ENCODE results near the gene CYB561D1.

The CYB561D1 gene

DNA sequence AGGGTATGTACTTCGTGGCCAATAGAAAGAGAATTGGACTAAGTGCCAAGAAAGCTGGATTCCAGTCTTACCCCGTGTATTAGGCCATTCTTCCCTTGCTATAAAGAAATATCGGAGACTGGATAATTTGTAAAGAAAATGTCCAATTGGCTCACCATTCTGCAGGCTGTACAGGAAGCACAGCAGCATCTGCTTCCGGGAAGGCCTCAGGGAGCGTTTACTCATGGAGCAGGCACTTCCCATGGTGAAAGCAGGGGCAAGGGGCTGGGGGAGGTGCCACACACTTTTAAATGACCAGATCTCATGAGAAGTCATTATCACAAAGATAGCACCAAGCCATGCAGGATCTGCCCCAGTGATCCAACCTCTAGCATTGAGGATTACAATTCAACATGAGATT, 23.4 kb downstream of the CYB561D1 start:
- Histone ChIP-seq H3K36me3 (ENCODE audit: control insufficient read depth, insufficient read depth, low read length) (no peaks in the 10 kb centered on the region), H3K4me1 (ENCODE audit: control insufficient read depth, insufficient read depth, low read length) (no peaks in the 10 kb centered on the region; the same call in 1 of the 2 replicates), H3K9ac (ENCODE audit: low read length) (no peak overlapping the region), H3K27ac (ENCODE audit: low read depth, low read length) (no peak overlapping the region), H3K9me3 (ENCODE audit: control insufficient read depth, insufficient read depth, low read depth, low read length) (no peaks in the 10 kb centered on the region), H3K4me3 (ENCODE audit: low read depth, low read length) (no peak overlapping the region), H3K27me3 (ENCODE audit: control insufficient read depth, insufficient read depth, low read length) (peaks cover 20% of the 10 kb centered on the region)

DNA sequence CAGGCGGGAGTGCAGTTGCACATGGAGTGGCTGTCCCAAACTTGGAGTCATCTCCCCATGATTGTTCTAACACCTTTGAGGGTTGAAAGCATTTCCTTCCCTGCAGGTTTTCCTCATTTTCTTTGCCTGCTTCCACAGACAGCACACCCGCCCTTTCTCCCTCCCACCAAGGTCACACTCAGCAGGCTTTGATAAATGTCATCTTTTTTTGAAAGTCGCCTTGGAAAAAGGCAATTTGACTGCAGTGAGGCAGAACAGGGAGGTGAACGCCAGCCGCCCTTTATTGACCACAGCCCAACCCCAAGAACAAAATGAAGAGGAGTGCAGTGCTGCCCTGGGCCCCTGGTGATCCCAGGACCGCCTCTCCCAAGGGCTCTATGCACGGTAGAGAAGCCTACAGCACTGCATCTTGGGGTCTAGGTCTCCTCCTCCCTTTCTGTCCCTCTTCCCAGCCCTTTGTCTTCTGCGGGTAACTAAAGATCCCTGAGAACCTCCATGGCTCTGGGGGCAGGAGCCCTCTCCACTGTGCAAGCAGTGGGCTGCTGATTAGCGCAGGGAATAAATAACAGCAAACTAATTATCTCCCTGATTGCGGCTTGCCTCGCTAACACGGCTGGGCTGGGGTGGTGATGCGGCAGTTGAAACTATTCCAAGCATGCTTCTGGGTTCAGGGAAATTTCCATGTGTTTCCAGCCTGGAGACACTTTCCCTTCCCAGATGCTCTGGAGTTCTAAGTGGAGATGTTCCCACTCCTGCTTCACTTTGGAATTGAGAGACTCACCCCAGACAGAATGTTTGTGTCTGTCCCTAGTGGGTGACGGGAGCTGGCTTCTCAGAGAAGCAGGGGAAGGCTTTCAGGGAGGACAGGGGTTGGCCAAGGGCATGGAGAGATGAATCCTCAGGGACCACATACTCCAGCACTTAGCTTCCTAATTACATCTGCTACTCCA, 27.4 kb downstream of the CYB561D1 start:
- H3K36me3 ChIP-seq (ENCODE audit: control insufficient read depth, insufficient read depth, low read length), result no peaks in the 10 kb centered on the region
- H3K9me3 ChIP-seq (ENCODE audit: control insufficient read depth, insufficient read depth, low read depth, low read length), result no peaks in the 10 kb centered on the region
- peaks cover 13% of the 10 kb centered on the region for H3K27me3 ChIP-seq (ENCODE audit: control insufficient read depth, insufficient read depth, low read length)
- no peak overlapping the region for H3K4me3 ChIP-seq (ENCODE audit: low read depth, low read length)
- H3K4me1 ChIP-seq (ENCODE audit: control insufficient read depth, insufficient read depth, low read length), result no peaks in the 10 kb centered on the region; the same call in 1 of the 2 replicates
- H3K27ac ChIP-seq (ENCODE audit: low read depth, low read length), result no peak overlapping the region
- H3K9ac ChIP-seq (ENCODE audit: low read length), result no peak overlapping the region

DNA sequence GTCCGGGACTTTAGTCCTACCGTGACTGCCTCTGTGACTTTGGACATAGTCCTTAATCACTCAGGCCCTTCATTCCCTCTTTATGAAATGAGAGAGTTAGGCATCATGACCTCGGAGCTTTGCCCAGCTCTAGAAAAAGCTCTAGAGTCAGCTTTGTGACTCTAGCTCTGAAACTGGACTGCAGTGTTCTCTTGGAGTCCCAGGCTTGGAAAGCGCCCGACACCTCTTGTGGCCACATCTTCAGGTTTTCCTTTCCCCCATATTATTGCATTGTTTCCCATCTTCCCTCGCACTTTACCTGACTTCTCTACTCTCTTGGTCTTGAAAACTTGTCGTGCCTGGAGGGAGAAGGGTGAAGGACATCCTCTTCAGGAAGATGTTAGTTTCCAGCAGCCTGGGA, 28.1 kb downstream of the CYB561D1 start:
- H3K9ac ChIP-seq (ENCODE audit: low read length), result no peak overlapping the region
- H3K27me3 ChIP-seq (ENCODE audit: control insufficient read depth, insufficient read depth, low read length), result peaks cover 13% of the 10 kb centered on the region
- no peaks in the 10 kb centered on the region for H3K36me3 ChIP-seq (ENCODE audit: control insufficient read depth, insufficient read depth, low read length)
- H3K4me3 ChIP-seq (ENCODE audit: low read depth, low read length), result no peak overlapping the region
- no peaks in the 10 kb centered on the region for H3K9me3 ChIP-seq (ENCODE audit: control insufficient read depth, insufficient read depth, low read depth, low read length)
- H3K27ac ChIP-seq (ENCODE audit: low read depth, low read length), result no peak overlapping the region
- H3K4me1 ChIP-seq (ENCODE audit: control insufficient read depth, insufficient read depth, low read length), result no peaks in the 10 kb centered on the region; the same call in 1 of the 2 replicates

DNA sequence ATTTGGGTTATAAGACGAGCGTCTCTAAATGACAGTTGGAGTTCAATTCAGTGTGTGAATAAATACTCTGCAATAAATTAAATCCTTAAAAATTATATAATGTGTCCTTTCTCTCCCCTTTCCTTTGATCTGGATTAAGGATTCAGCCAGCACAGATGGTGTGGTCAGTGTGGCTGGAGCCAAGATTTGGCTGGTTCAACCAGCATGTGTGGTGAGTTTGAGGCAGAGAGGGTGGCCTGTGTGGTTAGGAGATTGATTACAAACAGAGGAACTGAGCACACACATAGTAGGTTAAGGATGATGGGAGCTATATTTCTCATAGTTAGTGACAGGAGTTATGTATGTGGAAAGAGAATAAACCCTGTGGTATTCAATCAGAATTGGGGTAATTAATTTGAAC, 29.8 kb downstream of the CYB561D1 start:
- H3K27ac ChIP-seq (ENCODE audit: low read depth, low read length), result no peak overlapping the region
- H3K4me1 ChIP-seq (ENCODE audit: control insufficient read depth, insufficient read depth, low read length), result no peaks in the 10 kb centered on the region; the same call in 1 of the 2 replicates
- peaks cover 13% of the 10 kb centered on the region for H3K27me3 ChIP-seq (ENCODE audit: control insufficient read depth, insufficient read depth, low read length)
- no peak overlapping the region for H3K4me3 ChIP-seq (ENCODE audit: low read depth, low read length)
- H3K36me3 ChIP-seq (ENCODE audit: control insufficient read depth, insufficient read depth, low read length), result no peaks in the 10 kb centered on the region
- H3K9me3 ChIP-seq (ENCODE audit: control insufficient read depth, insufficient read depth, low read depth, low read length), result no peaks in the 10 kb centered on the region
- H3K9ac ChIP-seq (ENCODE audit: low read length), result no peak overlapping the region

DNA sequence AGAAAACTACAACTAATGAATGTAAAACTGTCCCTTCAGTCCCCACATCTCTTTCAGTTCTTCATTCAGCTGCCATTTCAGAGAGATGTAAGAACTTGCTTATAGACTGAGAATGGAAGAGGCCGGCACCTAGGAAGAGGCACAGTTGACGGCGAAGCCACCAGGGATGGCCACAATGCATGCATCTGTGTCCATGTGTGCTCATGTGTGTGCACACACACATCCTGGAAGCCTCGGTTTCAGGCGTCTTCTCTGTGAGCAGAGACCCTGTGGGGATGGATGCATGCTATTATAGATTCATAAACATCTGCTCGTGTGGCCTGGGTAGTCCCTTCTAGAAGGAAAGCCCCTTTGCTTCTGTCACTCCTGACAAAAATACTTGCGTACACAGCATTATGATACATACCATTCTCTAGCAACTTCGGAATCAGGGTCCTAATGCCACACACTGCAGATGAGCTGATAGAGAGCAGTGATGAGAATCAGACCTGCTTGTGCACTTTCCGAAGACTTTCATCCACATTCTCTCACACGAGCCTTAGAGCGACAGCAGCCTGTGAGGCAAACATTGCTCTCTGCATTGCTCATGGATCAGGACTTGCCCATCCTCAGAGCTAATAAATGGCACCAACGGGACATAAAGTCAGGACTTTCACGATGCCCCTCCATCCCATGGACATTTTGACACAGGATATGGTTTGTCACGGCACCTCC, 33.4 kb downstream of the CYB561D1 start:
- no peaks in the 10 kb centered on the region for H3K36me3 ChIP-seq (ENCODE audit: control insufficient read depth, insufficient read depth, low read length)
- no peaks in the 10 kb centered on the region for H3K27me3 ChIP-seq (ENCODE audit: control insufficient read depth, insufficient read depth, low read length)
- H3K4me1 ChIP-seq (ENCODE audit: control insufficient read depth, insufficient read depth, low read length), result no peaks in the 10 kb centered on the region
- H3K9me3 ChIP-seq (ENCODE audit: control insufficient read depth, insufficient read depth, low read depth, low read length), result no peaks in the 10 kb centered on the region
- H3K9ac ChIP-seq (ENCODE audit: low read length), result no peak overlapping the region
- no peak overlapping the region for H3K27ac ChIP-seq (ENCODE audit: low read depth, low read length)
- H3K4me3 ChIP-seq (ENCODE audit: low read depth, low read length), result no peak overlapping the region

DNA sequence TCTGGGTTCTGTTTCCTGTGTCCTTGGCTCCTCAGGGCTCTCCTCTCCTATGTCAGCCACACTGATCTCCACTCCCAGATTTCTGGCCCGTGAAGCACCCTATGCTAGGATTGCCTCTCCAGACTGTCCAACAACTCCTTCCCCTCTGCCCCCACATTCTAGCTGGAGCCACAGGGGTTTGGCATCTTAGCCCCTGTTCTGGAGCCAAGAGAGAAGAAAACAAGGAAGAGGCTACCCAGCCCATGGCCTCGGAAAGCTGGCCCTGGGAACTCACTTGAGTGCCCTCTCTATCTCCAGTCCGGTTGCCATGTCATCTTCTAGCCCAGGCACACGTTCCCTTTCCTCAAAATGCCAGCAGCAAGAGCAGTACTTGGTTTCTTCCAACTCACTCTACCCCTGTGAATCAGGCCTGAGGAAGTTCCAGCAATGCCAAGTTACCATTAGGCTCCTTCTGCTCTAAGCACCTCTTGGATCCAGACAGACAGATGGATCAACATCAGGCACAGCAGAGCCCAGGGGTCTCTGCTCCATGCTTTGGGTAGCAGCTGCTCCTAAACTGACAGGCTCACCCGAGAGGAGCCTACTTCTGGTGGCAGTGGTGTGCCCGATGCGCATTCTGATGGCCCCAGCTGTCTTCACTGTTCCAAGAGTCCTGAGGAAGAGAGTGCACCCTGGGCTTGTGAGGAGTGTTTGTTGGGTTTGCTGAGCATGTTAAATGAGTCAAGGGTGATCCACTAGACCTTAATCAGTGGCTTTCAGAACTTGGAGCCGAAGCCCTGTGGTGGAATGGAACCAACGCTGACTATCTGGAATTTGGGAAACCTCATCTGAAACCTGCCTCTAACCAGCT, 34.2 kb downstream of the CYB561D1 start:
- Histone ChIP-seq H3K27me3 (ENCODE audit: control insufficient read depth, insufficient read depth, low read length) (no peaks in the 10 kb centered on the region), H3K4me3 (ENCODE audit: low read depth, low read length) (no peak overlapping the region), H3K4me1 (ENCODE audit: control insufficient read depth, insufficient read depth, low read length) (no peaks in the 10 kb centered on the region), H3K27ac (ENCODE audit: low read depth, low read length) (no peak overlapping the region), H3K36me3 (ENCODE audit: control insufficient read depth, insufficient read depth, low read length) (no peaks in the 10 kb centered on the region), H3K9ac (ENCODE audit: low read length) (no peak overlapping the region), H3K9me3 (ENCODE audit: control insufficient read depth, insufficient read depth, low read depth, low read length) (no peaks in the 10 kb centered on the region)

DNA sequence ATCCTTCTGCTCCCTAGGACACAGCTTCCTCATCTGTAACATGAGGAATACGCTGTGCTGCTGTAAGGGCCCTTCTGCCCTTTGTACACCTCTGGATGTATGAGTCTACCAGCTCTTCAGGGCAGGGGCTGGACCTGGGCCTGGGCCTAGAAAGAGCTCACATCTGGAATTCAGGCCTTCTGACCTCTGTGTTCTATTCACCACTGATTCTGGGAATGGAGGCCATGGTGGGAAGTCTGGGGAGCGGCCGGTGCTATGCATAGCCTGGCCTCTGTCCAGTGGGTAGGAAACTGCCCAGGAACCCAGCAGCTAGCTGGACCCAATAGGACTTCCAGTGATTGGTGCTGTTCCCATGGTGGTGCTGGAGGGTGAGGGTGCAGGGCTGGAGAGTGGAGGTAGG, 34.8 kb downstream of the CYB561D1 start:
- Histone ChIP-seq H3K4me1 (ENCODE audit: control insufficient read depth, insufficient read depth, low read length) (no peaks in the 10 kb centered on the region), H3K27ac (ENCODE audit: low read depth, low read length) (no peak overlapping the region), H3K9me3 (ENCODE audit: control insufficient read depth, insufficient read depth, low read depth, low read length) (no peaks in the 10 kb centered on the region), H3K36me3 (ENCODE audit: control insufficient read depth, insufficient read depth, low read length) (no peaks in the 10 kb centered on the region), H3K9ac (ENCODE audit: low read length) (no peak overlapping the region), H3K27me3 (ENCODE audit: control insufficient read depth, insufficient read depth, low read length) (no peaks in the 10 kb centered on the region), H3K4me3 (ENCODE audit: low read depth, low read length) (no peak overlapping the region)

DNA sequence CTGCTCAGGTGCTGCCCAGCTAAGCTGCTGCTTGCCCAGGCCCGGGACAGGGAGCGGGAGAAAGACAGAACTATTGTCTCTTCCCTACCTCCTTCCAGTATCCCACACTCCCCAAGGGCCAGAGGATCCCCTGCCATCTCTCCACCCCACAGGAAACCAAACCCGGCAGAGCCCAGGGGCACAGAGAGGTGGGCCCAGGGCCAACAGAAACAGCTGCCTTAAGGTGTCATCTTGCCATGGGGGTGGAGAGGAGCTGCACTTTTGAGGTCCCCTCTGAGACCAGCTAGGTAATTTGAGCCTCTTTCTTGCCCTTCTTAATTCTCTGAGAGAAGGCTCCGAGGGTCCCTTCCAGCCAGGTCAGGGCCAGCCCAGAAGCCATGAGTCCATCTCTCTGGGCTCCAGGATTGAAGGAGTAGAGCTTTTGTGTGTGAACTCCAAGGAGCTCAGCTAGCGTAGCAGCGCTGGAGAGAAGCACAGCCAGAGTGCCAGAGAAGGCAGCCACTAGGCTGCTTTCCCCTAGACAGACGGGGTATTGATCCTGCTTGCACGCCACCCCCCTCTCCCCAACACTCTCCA, 36.1 kb downstream of the CYB561D1 start:
- H3K36me3 ChIP-seq (ENCODE audit: control insufficient read depth, insufficient read depth, low read length), result no peaks in the 10 kb centered on the region
- no peak overlapping the region for H3K4me3 ChIP-seq (ENCODE audit: low read depth, low read length)
- H3K9ac ChIP-seq (ENCODE audit: low read length), result no peak overlapping the region
- H3K27me3 ChIP-seq (ENCODE audit: control insufficient read depth, insufficient read depth, low read length), result no peaks in the 10 kb centered on the region
- H3K4me1 ChIP-seq (ENCODE audit: control insufficient read depth, insufficient read depth, low read length), result no peaks in the 10 kb centered on the region
- no peak overlapping the region for H3K27ac ChIP-seq (ENCODE audit: low read depth, low read length)
- H3K9me3 ChIP-seq (ENCODE audit: control insufficient read depth, insufficient read depth, low read depth, low read length), result no peaks in the 10 kb centered on the region

DNA sequence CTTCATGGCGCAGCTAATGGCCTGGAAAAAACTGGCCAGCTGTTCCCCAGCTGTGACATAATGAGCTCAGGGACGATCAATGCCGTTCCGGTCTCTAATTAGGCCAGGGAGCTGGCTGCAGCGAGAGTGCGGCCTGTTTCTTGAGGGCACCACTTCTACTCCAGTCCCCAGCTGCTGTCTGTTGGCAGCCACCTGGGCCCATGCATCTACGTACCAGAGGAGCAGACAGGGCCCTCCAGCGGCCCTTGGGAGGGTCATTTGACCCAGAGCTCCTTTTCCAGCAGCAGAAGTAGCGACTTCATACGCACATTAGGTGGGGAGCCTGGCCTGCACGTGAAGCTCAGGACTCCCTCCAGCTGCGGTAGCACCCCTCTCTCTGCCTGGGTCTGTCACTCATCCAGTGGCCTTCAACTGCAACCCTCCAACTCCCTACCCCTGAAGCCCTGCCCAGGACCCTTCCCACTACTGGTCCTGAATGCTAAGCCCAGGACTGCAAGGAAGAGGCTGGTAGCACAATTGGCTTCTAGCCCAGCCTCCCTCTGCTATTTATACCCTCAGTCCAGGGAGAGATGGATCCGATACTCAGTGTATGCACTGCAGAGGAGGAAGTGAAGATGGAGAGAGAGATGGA, 36.7 kb downstream of the CYB561D1 start:
- Histone ChIP-seq H3K4me1 (ENCODE audit: control insufficient read depth, insufficient read depth, low read length) (no peaks in the 10 kb centered on the region), H3K4me3 (ENCODE audit: low read depth, low read length) (no peak overlapping the region), H3K9me3 (ENCODE audit: control insufficient read depth, insufficient read depth, low read depth, low read length) (no peaks in the 10 kb centered on the region), H3K36me3 (ENCODE audit: control insufficient read depth, insufficient read depth, low read length) (no peaks in the 10 kb centered on the region), H3K27me3 (ENCODE audit: control insufficient read depth, insufficient read depth, low read length) (no peaks in the 10 kb centered on the region), H3K27ac (ENCODE audit: low read depth, low read length) (no peak overlapping the region), H3K9ac (ENCODE audit: low read length) (no peak overlapping the region)

DNA sequence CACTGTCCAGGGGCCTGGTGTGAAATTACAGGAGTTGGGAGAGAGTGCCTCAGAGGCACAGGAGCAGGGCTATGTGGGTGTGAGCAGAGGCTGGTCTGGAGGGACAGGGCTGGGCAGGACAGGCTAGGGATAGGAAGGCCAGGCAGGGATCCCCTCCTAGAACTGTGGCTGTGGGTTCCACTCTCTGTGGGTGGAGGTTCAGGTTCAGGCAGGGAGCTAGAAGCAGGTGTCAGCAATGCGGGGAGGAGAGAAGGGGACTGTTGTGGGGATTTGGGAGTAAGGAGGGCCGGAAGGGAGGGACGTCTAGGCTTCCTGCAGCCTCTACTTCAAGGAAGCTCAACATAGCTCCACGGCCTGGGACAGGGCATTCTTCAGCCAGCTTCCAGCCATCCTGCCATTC, 37.5 kb downstream of the CYB561D1 start:
- Histone ChIP-seq H3K9me3 (ENCODE audit: control insufficient read depth, insufficient read depth, low read depth, low read length) (no peaks in the 10 kb centered on the region), H3K4me1 (ENCODE audit: control insufficient read depth, insufficient read depth, low read length) (no peaks in the 10 kb centered on the region), H3K36me3 (ENCODE audit: control insufficient read depth, insufficient read depth, low read length) (no peaks in the 10 kb centered on the region), H3K27ac (ENCODE audit: low read depth, low read length) (no peak overlapping the region), H3K9ac (ENCODE audit: low read length) (no peak overlapping the region), H3K4me3 (ENCODE audit: low read depth, low read length) (no peak overlapping the region), H3K27me3 (ENCODE audit: control insufficient read depth, insufficient read depth, low read length) (no peaks in the 10 kb centered on the region)

Data from HUES6 (cell line).